T-helper 22 cell (primary cell): ENCODE measurements around the gene DPH3.

Experiments used
- DNase-seq: peaks from one replicate; pipeline ENCODE4 v3.0.0-alpha.2; 2020; ENCODE audit warnings: low read depth

Gene DPH3

GRCh38 chr3:16233806-16234205 is 30.9 kb downstream of the DPH3 start:
- DNase-seq, result no peak

DNA sequence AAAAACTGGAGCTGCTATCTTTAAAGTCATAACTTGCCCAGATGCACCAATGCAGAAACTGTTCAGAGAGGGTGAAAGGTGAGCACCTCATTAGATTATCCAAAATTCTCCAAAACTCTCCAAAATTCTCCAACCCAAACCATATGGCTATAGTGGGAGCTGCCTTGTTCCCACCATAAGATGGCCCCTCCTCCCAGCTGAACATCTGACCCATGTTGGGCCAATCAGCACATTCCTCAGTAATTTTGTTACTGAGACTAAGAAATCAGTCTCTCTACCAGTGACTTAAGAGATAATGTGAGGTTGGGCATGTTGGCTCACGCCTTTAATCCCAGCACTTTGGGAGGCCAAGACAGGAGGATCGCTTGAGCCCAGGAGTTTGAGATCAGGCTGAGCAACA is 32.8 kb downstream of the DPH3 start:
- DNase-seq, result no peak

DNA sequence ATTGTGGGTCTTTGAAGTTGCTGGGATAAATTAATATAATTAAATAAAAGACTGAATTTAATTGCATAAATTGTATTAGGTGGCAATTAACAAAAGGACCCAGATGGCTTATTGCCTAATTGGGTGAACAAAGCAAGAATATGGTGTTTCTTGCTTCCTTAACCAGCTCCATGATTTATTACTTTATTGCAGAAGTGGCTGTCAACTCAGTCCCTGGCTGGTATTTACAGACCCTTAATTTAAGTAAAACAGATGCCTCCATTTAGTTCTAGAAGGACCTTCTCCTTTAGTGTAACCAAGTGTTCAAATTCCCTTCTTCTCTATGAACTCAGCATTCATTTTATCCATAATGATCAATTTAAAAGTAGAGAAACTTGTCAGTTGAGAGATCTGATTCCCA is 35.1 kb downstream of the DPH3 start:
- no peak for DNase-seq

DNA sequence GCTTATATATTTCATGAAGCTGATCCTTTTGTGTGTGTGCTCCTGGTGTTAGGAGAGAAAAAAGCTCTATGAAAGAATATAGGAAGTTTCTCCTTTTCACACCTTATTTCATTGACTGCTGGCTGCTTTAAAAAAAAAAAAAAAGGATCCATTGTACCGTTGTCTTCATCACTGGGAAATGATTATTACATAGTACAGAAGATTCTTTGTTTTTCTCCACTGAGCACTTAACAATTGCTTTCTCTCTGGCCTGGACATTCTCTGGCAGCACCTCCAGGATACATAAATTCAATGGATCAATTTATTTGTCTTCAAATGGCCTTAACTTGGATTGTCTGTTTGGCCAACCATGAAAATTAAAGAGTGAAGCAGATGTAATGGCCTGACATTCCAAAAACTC is 37.2 kb downstream of the DPH3 start:
- no peak for DNase-seq

GRCh38 chr3:16224325-16224724 is 40.4 kb downstream of the DPH3 start:
- DNase-seq, result no peak

DNA sequence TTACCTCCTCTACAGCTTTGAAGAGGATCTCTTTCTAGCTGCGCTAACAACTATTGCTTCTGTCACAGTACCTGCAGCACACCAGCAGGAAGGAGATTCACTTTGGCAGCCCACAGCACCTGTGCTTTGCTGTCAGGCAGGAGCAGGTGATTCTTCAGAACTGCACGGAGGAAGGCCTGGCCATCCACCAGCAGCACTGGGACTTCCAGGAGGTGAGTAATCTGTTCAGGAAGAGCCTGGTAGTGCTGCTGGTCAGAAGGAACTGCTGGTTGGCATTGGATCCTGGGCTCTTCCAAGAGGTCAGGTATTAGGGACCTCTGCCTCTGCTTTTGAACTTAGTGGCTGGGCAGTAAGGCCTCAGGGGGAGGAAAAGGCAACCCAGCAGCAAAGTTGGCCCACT is 42.2 kb downstream of the DPH3 start:
- DNase-seq, result no peak

GRCh38 chr3:16221990-16222389 is 42.8 kb downstream of the DPH3 start:
- no peak for DNase-seq

- DNase-seq, result no peak
Measured at GRCh38 chr3:16219777-16220176, 45.0 kb downstream of the DPH3 start.

- DNase-seq, result no peak
Measured at GRCh38 chr3:16216373-16216935, 48.3 kb downstream of the DPH3 start.

DNA sequence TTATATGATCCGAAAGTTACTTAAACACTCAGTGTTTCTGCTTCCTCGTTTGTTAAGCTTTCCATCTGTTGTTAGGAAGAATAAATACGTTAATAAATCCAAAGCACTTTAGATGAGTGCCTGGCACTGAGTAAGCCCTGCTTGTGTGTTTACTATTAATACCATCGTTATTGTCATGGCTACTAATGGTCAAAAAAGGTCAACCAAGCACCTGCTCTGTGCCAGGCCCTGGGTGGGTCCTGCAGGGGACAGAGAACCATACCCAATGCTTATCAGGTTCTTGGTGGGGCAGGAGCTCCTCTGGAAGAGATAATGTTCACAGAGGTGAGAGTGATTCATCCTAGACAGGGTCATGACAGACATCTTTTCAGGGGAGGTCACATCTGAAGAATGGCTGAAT is 50.4 kb downstream of the DPH3 start:
- no peak for DNase-seq

- no peak for DNase-seq
Measured at GRCh38 chr3:16211176-16211904, 53.4 kb downstream of the DPH3 start.
